Measurements from ENCODE around the gene LONRF2.

LONRF2 gene

GRCh38 chr2:100299548-100299947 is 22.8 kb downstream of the LONRF2 start:
- no peak for DNase-seq

DNA sequence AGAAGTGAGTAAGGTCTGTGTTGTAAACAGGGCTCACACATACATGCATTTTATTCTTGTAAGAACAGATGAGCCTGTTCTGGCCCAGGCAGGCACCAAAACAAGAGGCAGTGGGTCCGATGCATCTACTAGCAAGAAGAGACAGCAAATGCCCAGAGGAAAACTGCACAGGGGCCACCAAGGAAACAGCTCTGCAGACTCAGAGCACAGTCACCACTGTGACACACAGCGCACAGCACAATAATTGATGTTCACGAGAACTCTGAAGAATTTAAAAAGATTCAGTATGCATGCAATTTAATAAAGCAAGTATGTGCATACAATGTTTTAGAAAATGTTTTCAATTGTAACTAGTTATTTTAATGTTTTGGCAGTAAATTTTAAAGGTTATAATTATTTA is 24.8 kb downstream of the LONRF2 start:
- DNase-seq: no peak

- no peak for DNase-seq
These were observed 28.2 kb downstream of the LONRF2 start for GRCh38 chr2:100294162-100294497.

DNA sequence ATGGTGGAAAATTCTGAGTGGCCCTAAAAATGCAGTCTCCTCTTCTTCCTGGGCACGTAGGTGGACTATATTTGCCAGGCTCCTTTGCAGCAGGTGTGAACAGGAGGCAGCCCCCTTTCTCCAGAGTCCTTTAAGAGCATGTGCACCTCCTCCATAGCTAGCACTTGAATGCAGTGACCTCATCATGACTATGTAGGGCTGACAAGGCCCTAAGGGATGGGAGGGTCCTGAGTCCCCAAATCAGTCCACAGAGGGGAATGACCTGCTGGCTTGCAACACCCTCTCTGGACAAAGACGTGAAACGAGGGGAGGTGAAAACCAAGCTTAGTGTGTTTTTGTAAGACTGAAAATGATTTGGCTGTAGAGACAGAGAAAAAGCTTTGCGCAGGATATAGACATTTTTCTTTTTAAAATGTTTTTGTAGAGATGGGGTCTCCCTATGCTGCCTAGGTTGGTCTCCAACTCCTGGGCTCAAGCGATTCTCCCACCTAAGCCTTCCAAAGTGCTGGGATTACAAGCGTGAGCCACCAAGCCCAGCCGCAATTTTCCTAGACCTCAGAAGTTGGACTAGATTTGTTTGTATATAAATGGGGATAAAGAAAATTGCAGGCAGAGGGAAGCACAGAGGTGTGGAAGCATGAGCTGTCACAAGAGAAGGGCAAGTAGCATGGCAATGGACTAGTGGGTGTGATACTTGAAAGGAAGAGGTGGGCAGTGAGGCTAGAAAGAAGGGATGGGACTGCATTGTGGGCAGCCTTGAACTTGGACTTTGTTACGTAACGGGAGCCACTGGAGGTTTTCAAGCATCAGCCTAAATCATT is 28.8 kb downstream of the LONRF2 start:
- no peak for DNase-seq

GRCh38 chr2:100292022-100292580 is 30.2 kb downstream of the LONRF2 start:
- no peak for DNase-seq

DNA sequence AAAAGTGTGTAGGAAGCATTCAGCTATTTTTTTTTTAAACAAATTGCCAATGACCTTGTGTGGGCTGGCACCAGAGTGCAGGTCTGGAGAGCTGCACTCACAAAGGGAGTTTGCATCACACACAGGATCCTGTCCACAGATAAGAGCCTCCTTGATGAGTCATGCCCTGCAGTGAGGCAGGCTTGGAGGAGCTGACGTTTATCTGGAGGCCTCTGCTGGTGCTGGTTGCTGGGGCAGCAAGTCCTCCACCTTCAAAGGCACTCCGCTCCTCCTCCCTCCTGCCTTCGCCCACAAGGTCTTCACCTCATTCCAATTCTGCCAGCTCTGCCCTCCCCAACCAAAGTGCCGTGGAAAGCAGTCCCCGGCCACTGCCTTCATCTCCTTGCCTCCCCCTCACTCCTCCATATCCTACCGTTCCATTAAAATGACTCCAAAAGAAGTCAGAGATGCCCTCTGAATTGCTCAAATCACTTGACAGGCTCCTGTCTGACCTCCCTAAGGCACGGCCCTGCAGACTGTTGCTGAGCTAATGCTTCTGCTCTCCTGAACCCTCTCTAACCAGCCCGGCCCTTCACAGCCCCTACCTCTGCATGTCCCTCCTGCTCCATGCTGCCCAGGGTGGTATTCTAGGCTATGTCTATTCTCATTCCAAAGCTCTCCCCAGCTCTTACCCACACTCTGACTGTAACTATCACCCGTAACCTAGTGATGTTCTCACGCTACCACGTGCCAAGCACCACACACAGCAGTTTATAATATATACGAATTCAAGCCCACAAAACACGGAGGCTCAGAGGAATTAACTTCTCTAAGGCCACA is 30.9 kb downstream of the LONRF2 start:
- peak; percentile 9 for DNase-seq

- DNase-seq: no peak
These were observed 31.6 kb downstream of the LONRF2 start for GRCh38 chr2:100290718-100291151.

GRCh38 chr2:100289020-100289419 is 33.3 kb downstream of the LONRF2 start:
- no peak for DNase-seq

DNA sequence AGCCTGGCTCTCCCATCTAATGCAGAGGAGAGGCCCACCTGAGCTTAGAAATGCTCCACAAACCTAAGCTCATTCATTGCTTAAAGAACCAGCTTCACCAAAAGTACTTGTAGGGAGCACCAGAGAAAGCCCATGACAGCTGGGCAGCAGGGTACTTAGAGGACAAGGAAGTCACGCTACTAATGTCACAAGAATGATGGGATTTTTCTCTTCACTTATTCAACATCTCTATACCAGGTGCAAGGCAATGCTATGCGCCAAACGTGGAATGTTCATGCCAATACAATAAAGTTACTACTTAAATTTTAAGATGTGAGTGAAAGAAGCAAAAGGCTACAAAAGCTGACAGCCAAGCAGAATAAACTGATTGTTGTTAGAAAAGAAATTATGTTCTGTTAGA is 36.0 kb downstream of the LONRF2 start:
- DNase-seq: no peak

- DNase-seq: no peak
These were observed 36.6 kb downstream of the LONRF2 start for GRCh38 chr2:100285691-100286090.

DNA sequence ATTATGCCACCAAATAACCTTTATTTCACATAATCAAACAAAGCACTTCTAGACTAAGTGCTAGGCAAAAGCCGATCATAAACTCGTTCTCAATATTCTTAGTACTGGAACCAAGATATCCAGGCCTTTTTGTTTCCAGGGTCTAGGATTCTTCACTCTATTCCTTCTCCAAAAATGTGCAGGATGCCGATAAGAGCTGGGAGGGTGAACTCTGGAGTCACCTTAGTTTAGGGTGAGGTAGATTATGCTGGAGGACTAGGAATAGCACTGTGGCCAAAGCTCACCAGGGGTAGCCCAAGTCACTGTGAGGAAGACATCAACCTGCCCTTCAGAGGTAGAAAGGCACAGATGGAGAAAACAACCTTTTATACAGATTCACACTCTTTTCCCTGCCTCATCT is 37.3 kb downstream of the LONRF2 start:
- DNase-seq: no peak

DNA sequence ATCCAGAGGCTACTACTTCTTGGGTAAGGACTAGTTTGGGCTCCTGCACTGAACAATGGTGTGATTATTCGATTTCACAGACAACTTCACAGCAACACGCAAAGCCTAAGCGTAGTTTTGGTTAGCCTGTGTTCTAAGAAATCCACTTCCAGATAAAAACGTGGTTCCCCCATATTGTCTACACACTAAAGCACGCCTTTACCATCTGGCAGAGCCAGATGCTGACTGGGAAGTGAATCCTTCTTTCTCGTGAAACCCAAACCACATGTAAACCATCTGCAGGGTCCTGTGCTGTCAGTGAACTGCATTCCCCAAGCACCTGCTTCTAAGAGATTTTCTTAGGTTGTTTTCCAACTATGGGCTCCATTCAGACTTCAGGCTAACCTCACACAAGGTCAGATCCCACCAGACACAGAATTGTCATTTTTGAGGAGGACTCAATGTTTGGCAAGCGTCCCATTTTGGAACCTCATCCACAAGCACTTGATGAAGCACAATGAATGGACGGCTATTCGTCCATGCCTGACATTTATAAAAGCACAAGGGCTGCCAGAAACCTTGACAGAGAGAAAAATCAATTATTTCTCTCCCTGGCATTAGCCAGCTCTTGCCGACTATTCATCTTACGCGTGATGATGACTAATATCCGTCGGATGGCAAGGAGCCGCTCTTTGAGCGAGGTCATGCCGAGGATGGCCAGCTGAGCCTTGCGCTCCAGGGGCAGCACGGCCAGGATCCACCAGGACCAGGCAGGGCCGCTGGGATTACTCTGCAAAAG is 38.4 kb downstream of the LONRF2 start:
- no peak for DNase-seq

DNA sequence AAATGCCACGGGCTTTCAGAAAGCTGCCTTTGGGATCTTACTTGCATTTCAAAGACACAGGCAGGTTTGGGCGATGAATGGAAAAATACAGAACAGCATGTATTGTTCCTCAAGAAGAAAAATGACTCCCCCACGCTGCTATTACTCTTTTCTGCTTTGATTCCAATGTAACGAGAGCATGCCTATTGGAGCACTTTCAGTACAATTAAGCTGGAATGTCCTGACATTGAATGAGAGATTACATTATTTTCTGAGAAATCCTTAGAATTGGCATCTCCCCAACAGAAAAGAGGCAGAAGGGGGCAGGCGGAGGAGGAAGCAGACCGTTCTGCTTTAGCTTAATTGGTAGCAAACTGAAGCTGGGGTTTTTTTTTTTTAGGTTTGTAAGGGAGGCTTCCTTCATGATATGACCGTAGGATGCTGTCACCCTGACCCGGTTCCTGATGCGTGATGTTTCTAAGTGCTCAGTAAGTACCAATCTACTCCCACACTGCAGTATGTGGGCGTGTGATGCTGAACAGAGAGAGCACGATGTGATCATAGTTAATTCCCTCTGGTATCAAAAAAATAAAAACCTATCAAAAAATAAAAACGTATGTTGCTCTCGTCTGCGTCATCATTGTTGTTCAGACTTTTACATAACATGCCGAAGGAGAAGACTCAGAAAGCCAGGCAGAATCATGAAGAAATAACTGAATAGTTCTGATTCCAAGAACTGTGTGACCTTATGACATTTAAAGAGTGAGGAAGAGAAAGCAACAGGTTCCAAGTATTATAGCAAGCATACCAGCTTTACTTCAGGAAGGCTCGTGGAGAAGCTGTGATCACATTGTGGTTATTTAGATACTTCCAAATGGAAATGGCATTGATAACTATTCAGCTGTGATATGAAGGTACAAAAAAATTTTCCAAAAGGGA is 40.5 kb downstream of the LONRF2 start:
- no peak for DNase-seq

GRCh38 chr2:100279586-100280534 is 42.4 kb downstream of the LONRF2 start:
- no peak for DNase-seq

DNA sequence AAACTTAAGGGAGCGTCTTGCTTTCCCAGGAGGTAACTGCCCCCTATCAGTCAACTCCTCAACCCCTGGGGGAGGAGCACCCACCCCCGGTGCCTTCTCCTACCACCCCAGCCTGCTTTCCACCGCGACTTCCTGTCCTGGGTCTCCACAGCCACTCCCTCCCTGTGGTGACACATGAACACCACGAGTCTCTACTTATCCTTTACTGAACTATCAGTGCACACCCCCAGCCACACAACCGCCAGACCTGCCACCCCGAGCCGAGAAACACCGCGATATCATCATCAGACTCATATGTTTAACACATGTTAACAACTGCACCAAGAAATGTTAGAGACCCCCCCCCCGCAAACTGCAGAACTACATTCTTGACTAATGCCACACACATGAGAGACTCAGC is 43.3 kb downstream of the LONRF2 start:
- DNase-seq: no peak

DNA sequence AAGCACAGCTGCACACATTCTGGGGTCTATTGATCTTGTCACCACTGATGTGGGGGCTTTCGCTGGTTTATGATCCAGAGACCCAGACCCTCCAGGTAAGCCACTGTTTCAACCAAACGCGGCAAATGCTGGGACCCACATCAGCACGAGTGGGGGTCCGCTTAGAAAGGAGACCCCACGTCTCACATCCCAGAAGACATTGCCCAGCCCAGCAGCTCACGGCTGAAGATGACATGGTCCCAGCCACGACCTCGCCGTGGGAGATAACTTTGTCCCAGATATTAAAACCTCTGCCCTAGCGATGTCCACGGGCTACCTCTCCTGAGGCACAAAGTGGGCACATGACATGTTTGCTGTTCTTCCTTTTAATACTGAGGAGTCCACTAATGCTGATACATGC is 43.8 kb downstream of the LONRF2 start:
- DNase-seq: no peak

DNA sequence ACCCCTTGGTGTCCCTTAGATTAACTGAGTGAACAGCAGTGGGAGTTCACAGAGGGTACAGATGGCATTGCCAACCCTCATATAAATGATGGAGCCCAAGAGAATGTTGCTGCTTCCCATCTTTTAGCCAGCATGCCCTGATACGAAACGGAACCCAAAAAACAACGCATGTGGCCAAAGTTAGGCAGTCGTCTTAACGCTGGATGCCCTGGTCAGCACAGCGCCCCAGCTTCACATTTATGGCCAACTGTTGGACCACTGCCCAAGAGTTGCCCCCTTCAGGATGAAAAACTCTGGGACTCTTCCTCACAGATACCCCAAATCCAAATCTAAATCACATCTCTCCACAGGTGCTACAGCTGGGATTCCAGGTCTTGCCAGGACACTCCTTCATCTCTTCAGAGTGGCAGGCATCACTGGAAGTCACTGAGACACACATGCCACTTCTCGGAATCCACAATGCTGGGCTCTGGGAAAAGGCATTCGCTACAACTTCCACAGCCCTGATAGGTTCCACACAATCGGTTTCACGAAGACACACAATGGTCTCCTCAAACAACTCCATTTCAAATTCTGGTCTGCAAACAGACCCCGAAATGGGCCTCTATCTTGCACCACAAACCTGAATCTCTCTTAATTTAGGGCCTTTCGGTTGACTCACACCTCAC is 44.6 kb downstream of the LONRF2 start:
- no peak for DNase-seq

GRCh38 chr2:100276716-100277115 is 45.6 kb downstream of the LONRF2 start:
- DNase-seq: no peak

GRCh38 chr2:100275200-100275589 is 47.1 kb downstream of the LONRF2 start:
- no peak for DNase-seq

- DNase-seq: no peak
These were observed 47.6 kb downstream of the LONRF2 start for GRCh38 chr2:100274566-100275199.
